ENCODE data around the gene SIRPA.

Gene SIRPA

DNA sequence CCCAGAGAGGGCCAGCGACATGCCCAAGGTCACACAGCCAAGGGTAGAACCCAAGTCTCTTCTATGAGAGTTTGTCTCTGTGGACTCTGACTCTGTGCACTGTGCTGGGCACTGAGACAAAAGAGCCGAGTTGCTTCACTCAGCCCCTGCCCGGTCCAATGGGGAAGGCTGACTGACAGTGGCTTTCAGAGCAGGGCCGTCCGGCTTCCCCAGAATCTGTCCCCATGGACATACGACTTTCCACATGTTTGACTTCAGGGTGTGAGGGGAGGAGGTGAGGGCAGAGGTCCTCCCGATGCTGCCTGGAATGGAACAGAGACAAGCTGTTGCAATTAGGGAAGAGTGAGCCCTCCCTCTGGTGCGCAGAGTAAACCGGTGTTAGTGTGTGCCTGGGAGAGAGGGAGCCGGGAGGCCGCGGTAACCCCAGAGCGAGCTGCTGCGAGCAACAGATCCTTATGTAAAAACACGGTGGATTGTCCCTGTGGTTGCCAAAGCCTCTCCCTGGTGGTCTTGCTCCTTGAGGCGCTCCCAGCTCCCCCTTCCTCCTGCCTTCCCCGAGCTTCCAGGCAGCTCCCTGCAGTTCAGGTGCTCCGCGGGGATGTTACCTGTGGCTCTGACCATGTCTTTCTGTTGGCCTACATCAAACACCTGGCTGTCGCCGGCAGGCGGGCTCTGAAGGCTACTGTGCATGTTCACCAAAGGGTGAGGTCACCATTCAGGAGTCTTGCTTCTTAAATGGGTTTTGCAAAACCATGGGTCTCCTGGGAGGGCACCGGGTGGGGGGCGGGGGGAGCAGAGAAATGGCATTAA lies 672 bp downstream of the SIRPA start:
- DNase-seq (ENCODE audit: low read depth in 1 of 2, low spot score in 1 of 2): peak in 1 of 2 experiments; percentile 51
- Histone ChIP-seq H3K27ac (replicated peaks) (peak overlapping the region; percentile 97), H3K27me3 (ENCODE audit: insufficient read depth, poor library complexity, severe bottlenecking) (no peaks in the 10 kb centered on the region)

DNA sequence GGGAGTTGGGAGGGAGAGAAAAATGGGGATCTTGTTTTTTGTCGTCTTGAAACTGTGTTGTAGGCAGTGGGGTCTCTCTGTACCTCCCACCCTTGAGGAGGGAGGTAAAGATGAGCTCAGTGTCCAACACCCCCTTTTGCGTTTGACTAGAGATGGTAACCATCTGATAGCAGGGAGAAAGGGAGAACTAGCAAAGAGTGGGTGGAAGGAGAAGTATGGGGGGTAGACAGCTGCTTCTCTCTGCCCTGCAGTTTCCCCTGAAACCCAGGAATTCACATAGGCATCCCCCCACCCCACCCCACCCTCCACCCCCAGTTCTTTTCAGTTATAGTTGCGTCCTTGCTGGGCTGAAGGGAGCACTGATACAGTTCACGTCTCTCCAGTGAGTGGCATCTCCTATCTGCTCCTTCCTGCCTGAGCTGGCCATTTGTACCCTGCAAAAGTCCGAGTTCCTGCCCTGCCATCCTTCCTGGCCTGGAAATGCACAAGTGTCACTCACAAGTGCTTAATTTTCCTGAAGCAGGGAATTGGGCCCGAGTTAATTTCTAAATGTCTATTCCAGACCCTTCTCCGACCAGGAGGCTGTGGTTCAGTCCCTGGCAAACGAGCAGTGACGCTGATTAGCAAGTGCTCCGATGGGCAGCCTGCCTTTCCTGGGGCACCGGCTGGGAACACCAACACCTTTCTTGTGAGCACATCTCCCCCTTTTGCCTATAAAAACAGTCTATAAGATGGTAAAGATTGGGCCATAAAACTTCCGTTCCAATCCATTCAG lies 1.5 kb downstream of the SIRPA start:
- no peak for DNase-seq (ENCODE audit: low read depth in 1 of 2, low spot score in 1 of 2)
- Histone ChIP-seq H3K27me3 (ENCODE audit: insufficient read depth, poor library complexity, severe bottlenecking) (no peaks in the 10 kb centered on the region), H3K4me3 (replicated peaks; ENCODE audit: insufficient read depth, low read length) (peak overlapping the region; percentile 73), H3K27ac (replicated peaks) (peak overlapping the region; percentile 97)
- no peak for TF ChIP-seq POLR2AphosphoS5 (IDR thresholded peaks at IDR 0.05; ENCODE audit: low read depth)
- TF ChIP-seq, protein P1, sequence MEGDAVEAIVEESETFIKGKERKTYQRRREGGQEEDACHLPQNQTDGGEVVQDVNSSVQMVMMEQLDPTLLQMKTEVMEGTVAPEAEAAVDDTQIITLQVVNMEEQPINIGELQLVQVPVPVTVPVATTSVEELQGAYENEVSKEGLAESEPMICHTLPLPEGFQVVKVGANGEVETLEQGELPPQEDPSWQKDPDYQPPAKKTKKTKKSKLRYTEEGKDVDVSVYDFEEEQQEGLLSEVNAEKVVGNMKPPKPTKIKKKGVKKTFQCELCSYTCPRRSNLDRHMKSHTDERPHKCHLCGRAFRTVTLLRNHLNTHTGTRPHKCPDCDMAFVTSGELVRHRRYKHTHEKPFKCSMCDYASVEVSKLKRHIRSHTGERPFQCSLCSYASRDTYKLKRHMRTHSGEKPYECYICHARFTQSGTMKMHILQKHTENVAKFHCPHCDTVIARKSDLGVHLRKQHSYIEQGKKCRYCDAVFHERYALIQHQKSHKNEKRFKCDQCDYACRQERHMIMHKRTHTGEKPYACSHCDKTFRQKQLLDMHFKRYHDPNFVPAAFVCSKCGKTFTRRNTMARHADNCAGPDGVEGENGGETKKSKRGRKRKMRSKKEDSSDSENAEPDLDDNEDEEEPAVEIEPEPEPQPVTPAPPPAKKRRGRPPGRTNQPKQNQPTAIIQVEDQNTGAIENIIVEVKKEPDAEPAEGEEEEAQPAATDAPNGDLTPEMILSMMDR (IDR thresholded peaks at IDR 0.05; ENCODE audit: insufficient read depth, low read length): no peak

More for the DNA sequence above, 672 bp downstream of the SIRPA start:
- TF ChIP-seq POLR2AphosphoS5 (IDR thresholded peaks at IDR 0.05; ENCODE audit: low read depth): no peak
- TF ChIP-seq, protein P2, sequence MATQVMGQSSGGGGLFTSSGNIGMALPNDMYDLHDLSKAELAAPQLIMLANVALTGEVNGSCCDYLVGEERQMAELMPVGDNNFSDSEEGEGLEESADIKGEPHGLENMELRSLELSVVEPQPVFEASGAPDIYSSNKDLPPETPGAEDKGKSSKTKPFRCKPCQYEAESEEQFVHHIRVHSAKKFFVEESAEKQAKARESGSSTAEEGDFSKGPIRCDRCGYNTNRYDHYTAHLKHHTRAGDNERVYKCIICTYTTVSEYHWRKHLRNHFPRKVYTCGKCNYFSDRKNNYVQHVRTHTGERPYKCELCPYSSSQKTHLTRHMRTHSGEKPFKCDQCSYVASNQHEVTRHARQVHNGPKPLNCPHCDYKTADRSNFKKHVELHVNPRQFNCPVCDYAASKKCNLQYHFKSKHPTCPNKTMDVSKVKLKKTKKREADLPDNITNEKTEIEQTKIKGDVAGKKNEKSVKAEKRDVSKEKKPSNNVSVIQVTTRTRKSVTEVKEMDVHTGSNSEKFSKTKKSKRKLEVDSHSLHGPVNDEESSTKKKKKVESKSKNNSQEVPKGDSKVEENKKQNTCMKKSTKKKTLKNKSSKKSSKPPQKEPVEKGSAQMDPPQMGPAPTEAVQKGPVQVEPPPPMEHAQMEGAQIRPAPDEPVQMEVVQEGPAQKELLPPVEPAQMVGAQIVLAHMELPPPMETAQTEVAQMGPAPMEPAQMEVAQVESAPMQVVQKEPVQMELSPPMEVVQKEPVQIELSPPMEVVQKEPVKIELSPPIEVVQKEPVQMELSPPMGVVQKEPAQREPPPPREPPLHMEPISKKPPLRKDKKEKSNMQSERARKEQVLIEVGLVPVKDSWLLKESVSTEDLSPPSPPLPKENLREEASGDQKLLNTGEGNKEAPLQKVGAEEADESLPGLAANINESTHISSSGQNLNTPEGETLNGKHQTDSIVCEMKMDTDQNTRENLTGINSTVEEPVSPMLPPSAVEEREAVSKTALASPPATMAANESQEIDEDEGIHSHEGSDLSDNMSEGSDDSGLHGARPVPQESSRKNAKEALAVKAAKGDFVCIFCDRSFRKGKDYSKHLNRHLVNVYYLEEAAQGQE (IDR thresholded peaks at IDR 0.05; ENCODE audit: insufficient replicate concordance, low read depth): no peak
- H3K4me3 ChIP-seq (replicated peaks; ENCODE audit: insufficient read depth, low read length): peak overlapping the region; percentile 73

DNA sequence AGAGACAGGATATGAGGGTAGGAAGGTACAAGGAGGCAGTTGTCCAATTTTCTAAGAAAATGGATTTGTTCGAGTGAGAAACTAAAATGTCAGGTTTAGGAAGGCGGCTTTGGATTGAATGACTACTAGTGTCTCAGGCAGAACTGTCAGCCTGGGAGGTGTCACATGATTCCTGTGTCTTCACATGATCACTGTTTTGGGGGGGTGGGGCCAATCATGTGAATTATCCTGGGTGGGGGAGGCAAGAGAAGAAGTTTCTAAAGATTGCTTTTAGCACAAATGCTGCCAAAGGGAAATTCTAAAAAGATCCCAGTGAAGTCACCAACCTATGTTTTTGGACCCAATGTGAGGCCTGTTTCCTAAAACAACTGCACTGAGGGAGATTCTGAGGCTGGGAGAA lies 2.3 kb downstream of the SIRPA start:
- Histone ChIP-seq H3K27me3 (ENCODE audit: insufficient read depth, poor library complexity, severe bottlenecking) (no peaks in the 10 kb centered on the region), H3K4me3 (replicated peaks; ENCODE audit: insufficient read depth, low read length) (peak overlapping the region; percentile 73), H3K27ac (replicated peaks) (peak overlapping the region; percentile 65)
- DNase-seq (ENCODE audit: low read depth in 1 of 2, low spot score in 1 of 2): peak in 1 of 2 experiments; percentile 48
- no peak for TF ChIP-seq POLR2AphosphoS5 (IDR thresholded peaks at IDR 0.05; ENCODE audit: low read depth)
- no peak for TF ChIP-seq SPI1 (IDR thresholded peaks at IDR 0.05; ENCODE audit: borderline replicate concordance, low read depth)
- no peak for TF ChIP-seq GABPA (IDR thresholded peaks at IDR 0.05; ENCODE audit: low read depth)
- TF ChIP-seq, protein P2 (IDR thresholded peaks at IDR 0.05; ENCODE audit: insufficient replicate concordance, low read depth): no peak
- TF ChIP-seq, protein P1 (IDR thresholded peaks at IDR 0.05; ENCODE audit: insufficient read depth, low read length): no peak

GRCh38 chr20:1897965-1898464 lies 2.8 kb downstream of the SIRPA start:
- Histone ChIP-seq H3K4me3 (replicated peaks; ENCODE audit: insufficient read depth, low read length) (peak overlapping the region; percentile 30), H3K27me3 (ENCODE audit: insufficient read depth, poor library complexity, severe bottlenecking) (no peaks in the 10 kb centered on the region), H3K27ac (replicated peaks) (peak overlapping the region; percentile 65)
- TF ChIP-seq POLR2AphosphoS5 (IDR thresholded peaks at IDR 0.05; ENCODE audit: low read depth) (no peak), GABPA (IDR thresholded peaks at IDR 0.05; ENCODE audit: low read depth) (0 out of 2 replicates have a peak, but pooled peaks have one; percentile 19), SPI1 (IDR thresholded peaks at IDR 0.05; ENCODE audit: borderline replicate concordance, low read depth) (peak; percentile 97)
- TF ChIP-seq, protein P1 (IDR thresholded peaks at IDR 0.05; ENCODE audit: insufficient read depth, low read length): no peak
- TF ChIP-seq, protein P2 (IDR thresholded peaks at IDR 0.05; ENCODE audit: insufficient replicate concordance, low read depth): no peak
- peak in 1 of 2 experiments; percentile 77 for DNase-seq (ENCODE audit: low read depth in 1 of 2, low spot score in 1 of 2)

Data from HL-60 (cell line).